T-helper 9 cell (primary cell): ENCODE measurements around the gene KLHL2.
"Not testable (repeated sequence)": the region's sequence is repeated elsewhere in the genome, so short reads cannot be mapped to it uniquely, and the experiment has no call there.

Experiments used
- DNase-seq: peaks from one replicate; pipeline ENCODE4 v3.0.0-alpha.2; 2020

Gene KLHL2

GRCh38 chr4:165203541-165204461, 3.6 kb upstream of the KLHL2 start:
- no peak for DNase-seq

- no peak for DNase-seq
Measured at GRCh38 chr4:165204462-165204830, 2.9 kb upstream of the KLHL2 start.

GRCh38 chr4:165207016-165207430, 338 bp upstream of the KLHL2 start:
- no peak for DNase-seq

- DNase-seq: no peak
Measured at GRCh38 chr4:165208221-165208652, 876 bp downstream of the KLHL2 start.

GRCh38 chr4:165208741-165209388, 1.5 kb downstream of the KLHL2 start:
- no peak for DNase-seq

- DNase-seq: no peak
Measured at GRCh38 chr4:165209796-165210195, 2.4 kb downstream of the KLHL2 start.

GRCh38 chr4:165210566-165210965, 3.2 kb downstream of the KLHL2 start:
- no peak for DNase-seq

- DNase-seq: not testable (repeated sequence)
Measured at GRCh38 chr4:165212647-165213046, 5.3 kb downstream of the KLHL2 start.

- DNase-seq: not testable (repeated sequence)
Measured at GRCh38 chr4:165213404-165213803, 6.0 kb downstream of the KLHL2 start.

GRCh38 chr4:165213991-165214709, 6.8 kb downstream of the KLHL2 start:
- not testable (repeated sequence) for DNase-seq

GRCh38 chr4:165215034-165215751, 7.8 kb downstream of the KLHL2 start:
- DNase-seq: not testable (repeated sequence)

GRCh38 chr4:165215761-165216487, 8.6 kb downstream of the KLHL2 start:
- DNase-seq: not testable (repeated sequence)

GRCh38 chr4:165217325-165217724, 10.0 kb downstream of the KLHL2 start:
- no peak for DNase-seq

- DNase-seq: not testable (repeated sequence)
Measured at GRCh38 chr4:165221306-165221705, 13.9 kb downstream of the KLHL2 start.

- not testable (repeated sequence) for DNase-seq
Measured at GRCh38 chr4:165221993-165222650, 14.8 kb downstream of the KLHL2 start.

- DNase-seq: no peak
Measured at GRCh38 chr4:165222651-165222994, 15.3 kb downstream of the KLHL2 start.

- not testable (repeated sequence) for DNase-seq
Measured at GRCh38 chr4:165227401-165227800, 20.0 kb downstream of the KLHL2 start.

- not testable (repeated sequence) for DNase-seq
Measured at GRCh38 chr4:165229490-165230200, 22.3 kb downstream of the KLHL2 start.

- DNase-seq: not testable (repeated sequence)
Measured at GRCh38 chr4:165232623-165233433, 25.5 kb downstream of the KLHL2 start.

- DNase-seq: no peak
Measured at GRCh38 chr4:165234766-165235165, 27.4 kb downstream of the KLHL2 start.
